Liver (tissue), 9 donors: Measurements from ENCODE around the gene RBM20. TPM values are rescaled to one million over a fixed set of nuclear protein-coding genes. Genes with fewer than 3 reads are reported as not detected.

Experiments used
- DNase-seq: peaks from one replicate; pipeline ENCODE4 v3.0.0-alpha.2; 2017; ENCODE audit warnings: low spot score
- H3K27ac ChIP-seq, 2 donors: one replicate each; pipeline ENCODE4 v1.7.0; 2013; ENCODE audit warnings: inconsistent platforms in 2 of 2, low read length in 2 of 2, control low read depth in 1 of 2, low read depth in 1 of 2, mild to moderate bottlenecking in 1 of 2
- H3K27me3 ChIP-seq, 4 donors: one replicate each; pipeline versions ENCODE4 v1.6.1 to v1.7.0; 2013; ENCODE audit warnings: low read length in 3 of 4, inconsistent platforms in 1 of 4, mild to moderate bottlenecking in 1 of 4, moderate library complexity in 1 of 4; ENCODE audit not compliant: control insufficient read depth in 4 of 4, insufficient read depth in 4 of 4
- H3K36me3 ChIP-seq, 4 donors: one replicate each; pipeline versions ENCODE4 v1.6.1 to v1.7.0; 2013; ENCODE audit warnings: low read length in 3 of 4, mild to moderate bottlenecking in 3 of 4, low read depth in 1 of 4, moderate library complexity in 1 of 4; ENCODE audit not compliant: control insufficient read depth in 4 of 4, insufficient read depth in 3 of 4
- H3K4me1 ChIP-seq, 4 donors: one replicate each; pipeline versions ENCODE4 v1.6.1 to v1.7.0; 2013; ENCODE audit warnings: low read length in 3 of 4, mild to moderate bottlenecking in 3 of 4, moderate library complexity in 1 of 4; ENCODE audit not compliant: control insufficient read depth in 4 of 4, insufficient read depth in 4 of 4
- H3K4me3 ChIP-seq, 3 donors: one replicate each; pipeline versions ENCODE4 v1.6.1 to v1.7.0; 2013; ENCODE audit warnings: low read length in 3 of 3, control low read depth in 1 of 3, low read depth in 1 of 3, mild to moderate bottlenecking in 1 of 3
- H3K9ac ChIP-seq, 2 donors: one replicate each; pipeline ENCODE4 v1.7.0; 2013; ENCODE audit warnings: low read length in 2 of 2, mild to moderate bottlenecking in 2 of 2, moderate library complexity in 2 of 2, control low read depth in 1 of 2, low read depth in 1 of 2
- H3K9me3 ChIP-seq, 4 donors: one replicate each; pipeline versions ENCODE4 v1.6.1 to v1.7.0; 2013; ENCODE audit warnings: low read length in 3 of 4; ENCODE audit not compliant: control insufficient read depth in 4 of 4
- ATF3 ChIP-seq: IDR thresholded peaks from 2 replicates; pipeline ENCODE4 v1.6.1; 2016; ENCODE audit warnings: antibody characterized with exemption
- CTCF ChIP-seq: fragments of 150-350 bp; IDR thresholded peaks from 2 replicates; pipeline ENCODE4 v1.5.1; 2017; ENCODE audit warnings: improper control_type of control experiment, low read depth, low read length; ENCODE audit not compliant: missing input control
- EGR1 ChIP-seq, 2 donors: IDR thresholded peaks; 2 replicates each; pipeline ENCODE4 v1.6.1; 2016 to 2018; ENCODE audit warnings: antibody characterized with exemption in 2 of 2, low read depth in 2 of 2
- FOXA1 ChIP-seq: IDR thresholded peaks from 2 replicates; pipeline ENCODE4 v1.6.1; 2016; ENCODE audit warnings: antibody characterized with exemption
- FOXA2 ChIP-seq: IDR thresholded peaks from 2 replicates; pipeline ENCODE4 v1.6.1; 2016; ENCODE audit warnings: antibody characterized with exemption
- GABPA ChIP-seq, 2 donors: IDR thresholded peaks in 1 of 2; conservative IDR thresholded peaks in 1 of 2; 2 replicates each; pipeline ENCODE4 v1.6.1; 2016; ENCODE audit warnings: antibody characterized with exemption in 2 of 2, mild to moderate bottlenecking in 1 of 2, moderate library complexity in 1 of 2
- HNF4A ChIP-seq, 2 donors: conservative IDR thresholded peaks; 2 replicates each; pipeline ENCODE4 v1.6.1; 2016; ENCODE audit warnings: antibody characterized with exemption in 2 of 2, mild to moderate bottlenecking in 2 of 2
- MAX ChIP-seq: IDR thresholded peaks from 2 replicates; pipeline ENCODE4 v1.6.1; 2016; ENCODE audit warnings: antibody characterized with exemption
- NR2F2 ChIP-seq: IDR thresholded peaks from 2 replicates; pipeline ENCODE4 v1.6.1; 2016; ENCODE audit warnings: antibody characterized with exemption
- RAD21 ChIP-seq, 2 donors: IDR thresholded peaks; 2 replicates each; pipeline ENCODE4 v1.6.1; 2016; ENCODE audit warnings: antibody characterized with exemption in 2 of 2, mild to moderate bottlenecking in 2 of 2
- RXRA ChIP-seq, 2 donors: IDR thresholded peaks; 2 replicates each; pipeline ENCODE4 v1.6.1; 2017 to 2018; ENCODE audit warnings: antibody characterized with exemption in 2 of 2, mild to moderate bottlenecking in 1 of 2
- SP1 ChIP-seq: IDR thresholded peaks from 2 replicates; pipeline ENCODE4 v1.6.1; 2018; ENCODE audit warnings: antibody characterized with exemption, mild to moderate bottlenecking
- TAF1 ChIP-seq: conservative IDR thresholded peaks from 2 replicates; pipeline ENCODE4 v1.6.1; 2016; ENCODE audit warnings: antibody characterized with exemption, mild to moderate bottlenecking
- YY1 ChIP-seq: IDR thresholded peaks from 2 replicates; pipeline ENCODE4 v1.6.1; 2016; ENCODE audit warnings: antibody characterized with exemption, mild to moderate bottlenecking
- ZBTB33 ChIP-seq: IDR thresholded peaks from 2 replicates; pipeline ENCODE4 v1.6.1; 2016; ENCODE audit warnings: antibody characterized with exemption
- WGBS: extraction: QIAGEN DNeasy Blood & Tissue Kit; methylation state at CpG from one replicate; pipeline ENCODE4 v1.1.7; 2013; 5-methylcytosine and 5-hydroxymethylcytosine counted together
- polyA plus RNA-seq, 2 donors: library from polyadenylated mRNA; stranded (reverse) in 1 of 2; unstranded in 1 of 2; fragments of 200-250 nt in 1 of 2; fragments of >200 nt in 1 of 2; fragmentation: Nextera tagmentation in 1 of 2; extraction: Ambion mirVana in 1 of 2; gene quantifications; one replicate each; pipeline versions ENCODE4 v1.2.1 to v1.2.3, GENCODE V29; 2013 to 2015
- total RNA-seq, 2 donors: library from RNA; depleted of rRNA; stranded (reverse); fragments of >200 nt; gene quantifications; one replicate each; pipeline ENCODE4 v1.2.3, GENCODE V29; 2014
- donor health status: healthy.
- donor health status: healthy.
- donor health status: healthy.
- donor health status: healthy.
- donor health status: healthy.

Gene RBM20
- total and polyA plus RNA-seq, 4 donors, result 0.03 to 0.08 (median 0.05) TPM; not detected in 1

GRCh38 chr10:110711382-110711781 lies 67.2 kb downstream of the RBM20 start:
- H3K9me3 ChIP-seq, result no peaks in the 10 kb centered on the region
- peaks cover 0 to 24% (median 19%) of the 10 kb centered on the region in 4 donors for H3K4me1 ChIP-seq
- H3K27me3 ChIP-seq, result no peaks in the 10 kb centered on the region
- no peak overlapping the region for H3K9ac ChIP-seq
- WGBS, result 65% methylated on average over 4 of the region's 4 CpGs
- TF ChIP-seq SP1 (no peak), RXRA (IDR thresholded peaks at IDR 0.05) (no peak), FOXA1 (no peak), ATF3 (no peak), CTCF (no peak), EGR1 (IDR thresholded peaks at IDR 0.05; ENCODE audit: low read depth in 2 of 2) (no peak), MAX (no peak)
- no peak overlapping the region for H3K4me3 ChIP-seq
- H3K36me3 ChIP-seq, result no peaks in the 10 kb centered on the region
- no peak for DNase-seq
- no peak overlapping the region for H3K27ac ChIP-seq

- H3K27me3 ChIP-seq, result no peaks in the 10 kb centered on the region
- TF ChIP-seq MAX (no peak), NR2F2 (no peak), RAD21 (IDR thresholded peaks at IDR 0.05) (no peak), ZBTB33 (no peak), GABPA (IDR thresholded peaks at IDR 0.05 in 1 of 2, conservative IDR thresholded peaks at IDR 0.05 in 1 of 2) (no peak), EGR1 (IDR thresholded peaks at IDR 0.05; ENCODE audit: low read depth in 2 of 2) (no peak), YY1 (no peak), FOXA1 (no peak), SP1 (no peak), TAF1 (no peak), ATF3 (no peak), HNF4A (conservative IDR thresholded peaks at IDR 0.05) (no peak), FOXA2 (no peak)
- no peak for DNase-seq
- no peaks in the 10 kb centered on the region for H3K36me3 ChIP-seq
- no peak overlapping the region for H3K9ac ChIP-seq
- no peaks in the 10 kb centered on the region for H3K9me3 ChIP-seq
- H3K4me1 ChIP-seq, result peaks cover 0 to 19% (median 13%) of the 10 kb centered on the region in 4 donors
- H3K27ac ChIP-seq, result no peak overlapping the region
- H3K4me3 ChIP-seq, result no peak overlapping the region
These were observed 70.2 kb downstream of the RBM20 start for GRCh38 chr10:110714356-110714755.
